OCI-LY3 (cell line): ENCODE data around the gene UNC93A.

Experiments
- H2AFZ ChIP-seq: fragments of 200-600, 300-600 bp; shearing (Covaris generic); 2 replicates; pipeline ENCODE4 v1.6.0; 2014; ENCODE audit warnings: antibody characterized with exemption, low read depth, low read length
- H3K27ac ChIP-seq: fragments of 200-600, 300-600 bp; sonication (generic); 2 replicates; pipeline ENCODE4 v1.5.1; 2014; ENCODE audit warnings: mild to moderate bottlenecking, low read length, moderate library complexity, mixed read lengths
- H3K27me3 ChIP-seq: fragments of 200-600, 300-600 bp; sonication (generic); 2 replicates; pipeline ENCODE4 v1.6.1; 2014; ENCODE audit warnings: low read depth, low read length, mixed read lengths
- H3K36me3 ChIP-seq: fragments of 200-600, 300-600 bp; sonication (generic); replicated peaks from 2 replicates; pipeline ENCODE3; 2014; ENCODE audit warnings: low read depth, low read length, mixed read lengths
- H3K4me1 ChIP-seq: fragments of 300-600, 200-600 bp; sonication (generic); 2 replicates; pipeline ENCODE4 v1.6.1; 2014; ENCODE audit warnings: low read length, mixed read lengths
- H3K4me2 ChIP-seq: fragments of 200-600, 300-600 bp; sonication (generic); 2 replicates; pipeline ENCODE4 v1.6.1; 2014; ENCODE audit warnings: low read length, mixed read lengths
- H3K4me3 ChIP-seq: fragments of 300-600, 200-600 bp; sonication (generic); 2 replicates; pipeline ENCODE4 v1.5.1; 2014; ENCODE audit warnings: antibody characterized with exemption, mild to moderate bottlenecking, low read length, moderate library complexity
- H3K79me2 ChIP-seq: fragments of 300-600, 200-600 bp; shearing (Covaris generic); 2 replicates; pipeline ENCODE4 v1.6.1; 2014; ENCODE audit warnings: mild to moderate bottlenecking, low read length, mixed read lengths
- H3K9ac ChIP-seq: fragments of 300-600, 200-600 bp; shearing (Covaris generic); 2 replicates; pipeline ENCODE4 v1.6.0; 2014; ENCODE audit warnings: mild to moderate bottlenecking, low read length, moderate library complexity
- H3K9me3 ChIP-seq: fragments of 200-600, 300-600 bp; shearing (Covaris generic); 2 replicates; pipeline ENCODE4 v1.6.1; 2014; ENCODE audit warnings: low read length, mixed read lengths; ENCODE audit not compliant: insufficient read depth
- H4K20me1 ChIP-seq: fragments of 200-600, 300-600 bp; sonication (generic); 2 replicates; pipeline ENCODE4 v1.6.1; 2016; ENCODE audit warnings: low read length, mixed read lengths; ENCODE audit not compliant: insufficient read depth
- CTCF ChIP-seq: fragments of 200-600, 300-600 bp; sonication (generic); IDR thresholded peaks from 2 replicates; pipeline ENCODE4 v1.5.1; 2014; ENCODE audit warnings: antibody characterized with exemption, low read length, low read depth
- EZH2phosphoT487 ChIP-seq: fragments of 200-600 bp; shearing (Covaris generic); IDR thresholded peaks from 2 replicates; pipeline ENCODE4 v1.6.1; 2018; ENCODE audit warnings: antibody characterized with exemption, mixed run types, low read depth

UNC93A gene

GRCh38 chr6:167302796-167303195 is 11.7 kb downstream of the UNC93A start:
- H3K9ac ChIP-seq = no peak overlapping the region

GRCh38 chr6:167303675-167304625 is 12.8 kb downstream of the UNC93A start:
- H3K79me2 ChIP-seq = no peaks in the 10 kb centered on the region
- no peak overlapping the region for H2AFZ ChIP-seq
- no peaks in the 10 kb centered on the region for H3K36me3 ChIP-seq
- H3K4me1 ChIP-seq = no peaks in the 10 kb centered on the region
- no peak for TF ChIP-seq CTCF
- H3K9ac ChIP-seq = no peak overlapping the region
- H3K4me2 ChIP-seq = no peak overlapping the region
- H4K20me1 ChIP-seq = no peaks in the 10 kb centered on the region
- no peak overlapping the region for H3K27ac ChIP-seq
- H3K9me3 ChIP-seq = no peaks in the 10 kb centered on the region
- H3K27me3 ChIP-seq = no peaks in the 10 kb centered on the region
- no peak overlapping the region for H3K4me3 ChIP-seq

More at GRCh38 chr6:167302796-167303195, 11.7 kb downstream of the UNC93A start:
- H3K36me3 ChIP-seq = no peaks in the 10 kb centered on the region
- H3K9me3 ChIP-seq = no peaks in the 10 kb centered on the region
- H2AFZ ChIP-seq = no peak overlapping the region
- no peak overlapping the region for H3K27ac ChIP-seq
- H4K20me1 ChIP-seq = no peaks in the 10 kb centered on the region
- H3K79me2 ChIP-seq = no peaks in the 10 kb centered on the region
- no peaks in the 10 kb centered on the region for H3K4me1 ChIP-seq
- no peak overlapping the region for H3K4me2 ChIP-seq
- TF ChIP-seq EZH2phosphoT487 (no peak), CTCF (no peak)
- no peaks in the 10 kb centered on the region for H3K27me3 ChIP-seq
- H3K4me3 ChIP-seq = no peak overlapping the region

GRCh38 chr6:167304912-167305311 is 13.8 kb downstream of the UNC93A start:
- Histone ChIP-seq H3K9me3 (no peaks in the 10 kb centered on the region), H3K9ac (no peak overlapping the region), H3K4me3 (no peak overlapping the region), H3K4me1 (no peaks in the 10 kb centered on the region), H3K27me3 (no peaks in the 10 kb centered on the region), H4K20me1 (no peaks in the 10 kb centered on the region), H3K4me2 (no peak overlapping the region), H3K27ac (no peak overlapping the region), H3K36me3 (no peaks in the 10 kb centered on the region), H2AFZ (no peak overlapping the region), H3K79me2 (no peaks in the 10 kb centered on the region)
- TF ChIP-seq EZH2phosphoT487 (no peak), CTCF (no peak)

GRCh38 chr6:167305796-167306195 is 14.7 kb downstream of the UNC93A start:
- H3K36me3 ChIP-seq = no peaks in the 10 kb centered on the region
- H3K79me2 ChIP-seq = no peaks in the 10 kb centered on the region
- no peaks in the 10 kb centered on the region for H3K9me3 ChIP-seq
- H2AFZ ChIP-seq = no peak overlapping the region
- H3K27me3 ChIP-seq = no peaks in the 10 kb centered on the region
- no peaks in the 10 kb centered on the region for H3K4me1 ChIP-seq
- no peak overlapping the region for H3K4me3 ChIP-seq
- no peaks in the 10 kb centered on the region for H4K20me1 ChIP-seq
- TF ChIP-seq CTCF (no peak), EZH2phosphoT487 (no peak)
- H3K27ac ChIP-seq = no peak overlapping the region
- H3K4me2 ChIP-seq = no peak overlapping the region
- H3K9ac ChIP-seq = no peak overlapping the region
